Neural cell (in vitro differentiated cells): ENCODE measurements around the gene ADAMTS19. TPM values are rescaled to one million over a fixed set of nuclear protein-coding genes. Genes with fewer than 3 reads are reported as not detected.

Experiments
- H2AFZ ChIP-seq: fragments of 200-600, 300-800 bp; sonication (generic), shearing (Covaris generic); 2 replicates; pipeline ENCODE4 v1.6.0; 2014; ENCODE audit warnings: low read depth, mild to moderate bottlenecking, antibody characterized with exemption, low read length, moderate library complexity
- H3F3A ChIP-seq: fragments of 200-600 bp; shearing (Covaris generic); 2 replicates; pipeline ENCODE4 v1.6.1; 2016; ENCODE audit warnings: mild to moderate bottlenecking, moderate library complexity, mixed read lengths, antibody characterized with exemption, low read length; ENCODE audit not compliant: insufficient read depth, poor library complexity, severe bottlenecking
- H3K27ac ChIP-seq: fragments of 200-600, 300-800 bp; sonication (generic), shearing (Covaris generic); 2 replicates; pipeline ENCODE4 v1.5.1; 2014; ENCODE audit warnings: mild to moderate bottlenecking, low read length, moderate library complexity
- H3K27me3 ChIP-seq: fragments of 300-800, 200-600 bp; sonication (generic), shearing (Covaris generic); 2 replicates; pipeline ENCODE4 v1.6.0; 2014; ENCODE audit warnings: mild to moderate bottlenecking, low read depth, low read length, moderate library complexity; ENCODE audit not compliant: insufficient read depth
- H3K36me3 ChIP-seq: fragments of 300-800, 200-600 bp; sonication (generic), shearing (Covaris generic); 2 replicates; pipeline ENCODE4 v1.5.1; 2014; ENCODE audit warnings: mild to moderate bottlenecking, antibody characterized with exemption, low read length, moderate library complexity; ENCODE audit not compliant: insufficient read depth
- H3K4me2 ChIP-seq: fragments of 300-800, 200-600 bp; sonication (generic), shearing (Covaris generic); 2 replicates; pipeline ENCODE4 v1.6.0; 2014; ENCODE audit warnings: mild to moderate bottlenecking, low read length
- H3K4me3 ChIP-seq: fragments of 300-800, 200-600 bp; sonication (generic), shearing (Covaris generic); 2 replicates; pipeline ENCODE4 v1.5.1; 2014; ENCODE audit warnings: mild to moderate bottlenecking, low read length, moderate library complexity
- H3K79me2 ChIP-seq: fragments of 200-600 bp; shearing (Covaris generic); replicated peaks from 2 replicates; pipeline ENCODE4 v1.6.0; 2014; ENCODE audit warnings: mild to moderate bottlenecking, low read length, moderate library complexity; ENCODE audit not compliant: insufficient read depth
- H3K9ac ChIP-seq: fragments of 300-800, 200-600 bp; sonication (generic), shearing (Covaris generic); 2 replicates; pipeline ENCODE4 v1.6.1; 2016; ENCODE audit warnings: mild to moderate bottlenecking, low read length, mixed read lengths
- H3K9me2 ChIP-seq: fragments of 200-600 bp; shearing (Covaris generic); 2 replicates; pipeline ENCODE4 v1.6.1; 2016; ENCODE audit warnings: mild to moderate bottlenecking, low read length, mixed read lengths; ENCODE audit not compliant: insufficient read depth
- H3K9me3 ChIP-seq: fragments of 200-600, 300-800 bp; sonication (generic), shearing (Covaris generic); 2 replicates; pipeline ENCODE4 v1.6.1; 2016; ENCODE audit warnings: mild to moderate bottlenecking, mixed run types, low read length, moderate library complexity, mixed read lengths
- H4K20me1 ChIP-seq: fragments of 200-600 bp; shearing (Covaris generic); 2 replicates; pipeline ENCODE4 v1.6.1; 2016; ENCODE audit warnings: mild to moderate bottlenecking, mixed run types; ENCODE audit not compliant: insufficient read depth
- CTCF ChIP-seq: fragments of 450-650 bp; IDR thresholded peaks from 2 replicates; pipeline ENCODE4 v1.5.1; 2014; ENCODE audit warnings: antibody characterized with exemption, mild to moderate bottlenecking, moderate library complexity; ENCODE audit not compliant: poor library complexity, severe bottlenecking
- EP300 ChIP-seq: fragments of 450-650 bp; conservative IDR thresholded peaks from 2 replicates; pipeline ENCODE4 v1.6.1; 2014; ENCODE audit warnings: antibody characterized with exemption, mild to moderate bottlenecking, moderate library complexity; ENCODE audit not compliant: poor library complexity, severe bottlenecking
- EZH2 ChIP-seq: fragments of 200-600, 300-800 bp; shearing (Covaris generic), sonication (generic); IDR thresholded peaks from 2 replicates; pipeline ENCODE4 v1.6.1; 2014; ENCODE audit warnings: antibody characterized with exemption, low read length, borderline replicate concordance, mild to moderate bottlenecking; ENCODE audit not compliant: insufficient read depth, poor library complexity, severe bottlenecking
- MXI1 ChIP-seq: fragments of 450-650 bp; conservative IDR thresholded peaks from 2 replicates; pipeline ENCODE4 v1.6.1; 2014; ENCODE audit warnings: antibody characterized with exemption, mild to moderate bottlenecking; ENCODE audit not compliant: poor library complexity, severe bottlenecking
- POLR2AphosphoS5 ChIP-seq: IDR thresholded peaks from 2 replicates; pipeline ENCODE4 v1.6.1; 2012
- RAD21 ChIP-seq: fragments of 450-650 bp; conservative IDR thresholded peaks from 2 replicates; pipeline ENCODE4 v1.6.1; 2014; ENCODE audit warnings: antibody characterized with exemption, mild to moderate bottlenecking, moderate library complexity
- REST ChIP-seq: IDR thresholded peaks from 2 replicates; pipeline ENCODE4 v1.6.1; 2012; ENCODE audit warnings: borderline replicate concordance
- SMC3 ChIP-seq: fragments of 450-650 bp; conservative IDR thresholded peaks from 2 replicates; pipeline ENCODE4 v1.6.1; 2014; ENCODE audit warnings: antibody characterized with exemption, mild to moderate bottlenecking, moderate library complexity; ENCODE audit not compliant: poor library complexity
- TAF1 ChIP-seq: IDR thresholded peaks from 2 replicates; pipeline ENCODE4 v1.6.1; 2012; ENCODE audit warnings: low read depth
- polyA plus RNA-seq: library from polyadenylated mRNA; depleted of rRNA; stranded (reverse); fragments of >200 nt; gene quantifications from 2 replicates; pipeline ENCODE4 v1.2.3, GENCODE V29; 2014

ADAMTS19 gene
- polyA plus RNA-seq, 1 donor from 2014 or later = 0.12 TPM

- no peaks in the 10 kb centered on the region for H3F3A ChIP-seq
- no peaks in the 10 kb centered on the region for H4K20me1 ChIP-seq
- no peak overlapping the region for H3K27ac ChIP-seq
- H3K36me3 ChIP-seq = no peaks in the 10 kb centered on the region
- no peak overlapping the region for H3K4me2 ChIP-seq
- no peaks in the 10 kb centered on the region for H3K79me2 ChIP-seq
- no peak overlapping the region for H2AFZ ChIP-seq
- H3K9me3 ChIP-seq = no peaks in the 10 kb centered on the region
- H3K9me2 ChIP-seq = no peaks in the 10 kb centered on the region
- no peak for TF ChIP-seq RAD21
- TF ChIP-seq REST = no peak
- TF ChIP-seq TAF1 = no peak
- TF ChIP-seq EZH2 = no peak
- TF ChIP-seq MXI1 = no peak
- H3K27me3 ChIP-seq = no peaks in the 10 kb centered on the region
- no peak overlapping the region for H3K9ac ChIP-seq
- H3K4me3 ChIP-seq = no peak overlapping the region
These were observed 238.6 kb downstream of the ADAMTS19 start for GRCh38 chr5:129698661-129699060.

- H3K36me3 ChIP-seq = no peaks in the 10 kb centered on the region
- H2AFZ ChIP-seq = no peak overlapping the region
- H3K79me2 ChIP-seq = no peaks in the 10 kb centered on the region
- no peak overlapping the region for H3K27ac ChIP-seq
- H3K9me3 ChIP-seq = no peaks in the 10 kb centered on the region
- no peaks in the 10 kb centered on the region for H3K9me2 ChIP-seq
- no peak overlapping the region for H3K4me2 ChIP-seq
- no peaks in the 10 kb centered on the region for H3K27me3 ChIP-seq
- H3K9ac ChIP-seq = no peak overlapping the region
- H4K20me1 ChIP-seq = no peaks in the 10 kb centered on the region
- H3K4me3 ChIP-seq = no peak overlapping the region
- H3F3A ChIP-seq = no peaks in the 10 kb centered on the region
- TF ChIP-seq SMC3 = no peak
- no peak for TF ChIP-seq RAD21
- TF ChIP-seq POLR2AphosphoS5 = no peak
- TF ChIP-seq REST = no peak
- no peak for TF ChIP-seq CTCF
- no peak for TF ChIP-seq EZH2
- no peak for TF ChIP-seq MXI1
- TF ChIP-seq TAF1 = no peak
- TF ChIP-seq EP300 = no peak
These were observed 256.1 kb downstream of the ADAMTS19 start for GRCh38 chr5:129716235-129716634.
